K562 (cell line): ENCODE results near the gene VRK3. TPM values are rescaled to one million over a fixed set of nuclear protein-coding genes. Genes with fewer than 3 reads are reported as not detected.

Source experiments
- ATAC-seq: fragments of 200-7000 bp; cut with Tn5 transposase; 3 replicates; pipeline ENCODE4 v1.9.1; 2020; ENCODE audit warnings: moderate library complexity
- BruUV-seq: library from RNA; stranded (reverse); fragments of 400-500 nt; replicated peaks from 2 replicates; lab custom pipeline; 2021; lab: Mats Ljungman, UMichigan
- CTCF ChIA-PET: fragments of 300-600 bp; formaldehyde crosslinking; extraction: SDS; loops from one replicate; lab custom pipeline; 2021; ENCODE audit warnings: low intra/inter-chr PET ratio; lab: Yijun Ruan, JAX
- POLR2A ChIA-PET: fragments of 300-600, 350-650 bp; sonication (Branson Sonifier 250); formaldehyde crosslinking; extraction: SDS; loops from one replicate; lab custom pipeline; 2021; ENCODE audit warnings: antibody characterized with exemption, inconsistent platforms; lab: Yijun Ruan, JAX
- DNase-seq, 4 experiments: peaks; one replicate each; pipeline versions ENCODE4 v3.0.0 to v3.0.0-alpha.2; 2011 to 2018; ENCODE audit warnings: low spot score in 3 of 4, mixed read lengths in 3 of 4; ENCODE audit errors: extremely low read depth in 1 of 4
- FAIRE-seq: peaks from 2 replicates; lab custom pipeline; 2011; peaks lifted over from hg19 to GRCh38; lab: Jason Lieb, UNC
- H2AFZ ChIP-seq: 2 replicates; pipeline ENCODE4 v1.6.0; 2011; ENCODE audit warnings: low read depth, low read length, control low read depth, inconsistent platforms
- H3K27ac ChIP-seq: fragments of 200-600 bp; 3 replicates; pipeline ENCODE4 v1.8.0; 2011; ENCODE audit warnings: low read depth, mild to moderate bottlenecking, control low read depth, inconsistent platforms, low read length, moderate library complexity, mixed read lengths; ENCODE audit errors: extremely low read depth
- H3K27me3 ChIP-seq, 2 experiments: fragments of 300-600 bp in 1 of 2; 2 replicates in 1 of 2; 3 replicates in 1 of 2; pipeline versions ENCODE4 v1.6.0 to v1.8.0; 2011; ENCODE audit warnings: inconsistent platforms in 2 of 2, low read length in 2 of 2, mild to moderate bottlenecking in 1 of 2, mixed read lengths in 1 of 2, moderate library complexity in 1 of 2; ENCODE audit not compliant: control insufficient read depth in 2 of 2, insufficient read depth in 2 of 2
- H3K36me3 ChIP-seq: fragments of 300-600 bp; 3 replicates; pipeline ENCODE4 v1.8.0; 2011; ENCODE audit warnings: mild to moderate bottlenecking, low read length, inconsistent platforms; ENCODE audit not compliant: control insufficient read depth, insufficient read depth
- H3K4me1 ChIP-seq, 2 experiments: fragments of 200-600 bp in 1 of 2; replicated peaks in 1 of 2; 2 replicates in 1 of 2; 3 replicates in 1 of 2; pipeline versions ENCODE4 v1.5.1 to v1.8.0; 2011; ENCODE audit warnings: inconsistent platforms in 2 of 2, low read length in 2 of 2, mild to moderate bottlenecking in 1 of 2, mixed read lengths in 1 of 2, moderate library complexity in 1 of 2; ENCODE audit not compliant: control insufficient read depth in 2 of 2, insufficient read depth in 2 of 2
- H3K4me2 ChIP-seq: 2 replicates; pipeline ENCODE4 v1.6.1; 2011; ENCODE audit warnings: low read length, control low read depth, inconsistent platforms, mixed read lengths; ENCODE audit not compliant: insufficient read depth
- H3K4me3 ChIP-seq: fragments of 200-600 bp; sonication (generic), shearing (Covaris generic); 2 replicates; pipeline ENCODE4 v1.5.1; 2016; ENCODE audit warnings: control low read depth, inconsistent platforms
- H3K79me2 ChIP-seq: fragments of 200-600 bp; 3 replicates; pipeline ENCODE4 v1.8.0; 2011; ENCODE audit warnings: low read length, inconsistent platforms; ENCODE audit not compliant: control insufficient read depth, insufficient read depth
- H3K9ac ChIP-seq, 2 experiments: 2 replicates each; pipeline versions ENCODE4 v1.6.0 to v1.6.1; 2011; ENCODE audit warnings: low read depth in 2 of 2, low read length in 2 of 2, control low read depth in 1 of 2, inconsistent platforms in 1 of 2, mild to moderate bottlenecking in 1 of 2, mixed read lengths in 1 of 2; ENCODE audit not compliant: insufficient read depth in 1 of 2
- H3K9me1 ChIP-seq: one replicate; pipeline ENCODE4 v1.6.0; 2011; ENCODE audit warnings: inconsistent platforms, mild to moderate bottlenecking, low read length, moderate library complexity; ENCODE audit not compliant: control insufficient read depth, insufficient read depth
- H3K9me3 ChIP-seq: replicated peaks from 2 replicates; pipeline ENCODE4 v1.5.1; 2011; ENCODE audit warnings: low read depth, low read length, inconsistent platforms; ENCODE audit not compliant: control insufficient read depth, insufficient read depth
- H4K20me1 ChIP-seq: replicated peaks from 2 replicates; pipeline ENCODE4 v1.6.1; 2011; ENCODE audit warnings: low read length, inconsistent platforms, mixed read lengths; ENCODE audit not compliant: control insufficient read depth, insufficient read depth
- ZNF407 ChIP-seq: fragments of 450-650 bp; IDR thresholded peaks from 2 replicates; pipeline ENCODE4 v1.6.1; 2016; ENCODE audit warnings: low read depth
- in situ Hi-C: fragments of 300-500 bp; cut with MboI; formaldehyde crosslinking; loops from 4 replicates; pipeline ENCODE4 v1.15.0; 2018; ENCODE audit warnings: inconsistent platforms, mixed read lengths
- intact Hi-C: fragments of 100-400 bp; cut with micrococcal nuclease; formaldehyde crosslinking; loops from 2 replicates; pipeline ENCODE4 v1.14.2; 2022
- polyA plus RNA-seq, 8 experiments: library from polyadenylated mRNA; depleted of rRNA in 4 of 8; stranded (reverse) in 5 of 8; unstranded in 3 of 8; fragments of >200 nt; fragmentation: Nextera tagmentation in 2 of 8; fragmentation: Illumina TruSeq in 1 of 8; extraction: Ambion mirVana in 2 of 8; extraction: Trizol in 1 of 8; gene quantifications; 2 replicates each; pipeline versions ENCODE4 v1.2.1 to v1.2.3, GENCODE V29; 2011 to 2014; ENCODE audit warnings: inconsistent platforms in 1 of 8, missing spikeins in 1 of 8
- total RNA-seq, 7 experiments: library from RNA; depleted of rRNA in 6 of 7; stranded (reverse); fragments of >200 nt in 6 of 7; fragmentation: Illumina TruSeq in 2 of 7; extraction: Trizol in 2 of 7; gene quantifications; 2 replicates each; pipeline versions ENCODE4 v1.2.1 to v1.2.3, GENCODE V29; 2011 to 2021; ENCODE audit warnings: low replicate concordance in 1 of 7

The VRK3 gene
- total and polyA plus RNA-seq, 9 of the 15 experiments (the other 6 are each of a cell fraction or from before 2014, with no cell fraction given) = 25.6 to 94.3 (median 42.9) TPM

DNA sequence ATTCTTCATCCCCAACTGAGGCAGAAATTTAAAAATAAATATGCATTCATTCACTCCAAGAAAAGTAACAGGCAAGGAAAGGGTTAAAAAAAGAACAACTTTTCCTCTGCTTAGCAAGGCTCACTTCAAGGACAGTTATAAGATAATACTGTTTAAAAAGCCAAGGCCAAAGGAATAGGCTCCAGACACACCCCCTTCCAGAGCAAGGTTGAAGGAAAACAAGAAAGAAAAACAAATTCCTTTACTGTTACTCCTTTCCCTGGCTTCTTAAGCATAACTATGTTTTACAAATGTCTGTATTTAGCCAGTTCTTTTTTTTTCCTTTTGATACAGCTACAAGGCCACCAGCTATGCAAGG, 72.7 kb downstream of the VRK3 start:
- H3K4me3 ChIP-seq = no peak overlapping the region
- no peaks in the 10 kb centered on the region for H3K9me3 ChIP-seq
- no peaks in the 10 kb centered on the region; a peak in 2 of 5 replicates for H3K27me3 ChIP-seq
- intact Hi-C loops = no loop called here
- FAIRE-seq (no peak), ATAC-seq (no peak), DNase-seq (no peak)
- no peak overlapping the region for H3K27ac ChIP-seq
- no peaks in the 10 kb centered on the region for H3K9me1 ChIP-seq
- no peak overlapping the region; a peak in 1 of 4 replicates for H3K9ac ChIP-seq
- H3K36me3 ChIP-seq = no peaks in the 10 kb centered on the region
- in situ Hi-C loops = no loop called here
- H3K79me2 ChIP-seq = no peaks in the 10 kb centered on the region
- BruUV-seq = no TSS peak
- TF ChIP-seq ZNF407 = no peak
- H2AFZ ChIP-seq = no peak overlapping the region
- H3K4me1 ChIP-seq = peaks cover 18 to 21% of the 10 kb centered on the region in 2 experiments; a peak in 4 of 5 replicates
- ChIA-PET POLR2A (no interaction called here), CTCF (no interaction called here)
- no peak overlapping the region for H3K4me2 ChIP-seq
- no peaks in the 10 kb centered on the region for H4K20me1 ChIP-seq
